Stimulated activated CD8-positive, alpha-beta memory T cell treated with anti-CD3 and anti-CD28 coated beads, Interleukin-12 subunit alpha, Interleukin-12 subunit beta, amount 100 ng/mL, for 4 hours (primary cell): ENCODE results near the gene EIF3J.
"Not testable (repeated sequence)": the region's sequence is repeated elsewhere in the genome, so short reads cannot be mapped to it uniquely, and the experiment has no call there.

Source experiments
- DNase-seq: peaks from one replicate; pipeline ENCODE4 v3.0.0-alpha.2; 2020; ENCODE audit warnings: low read depth

The EIF3J gene

GRCh38 chr15:44542596-44542995 lies 5.6 kb downstream of the EIF3J start:
- no peak for DNase-seq

- DNase-seq = not testable (repeated sequence)
Observed at GRCh38 chr15:44544745-44545144, 7.8 kb downstream of the EIF3J start.

- no peak for DNase-seq
Observed at GRCh38 chr15:44545913-44546802, 9.2 kb downstream of the EIF3J start.

- not testable (repeated sequence) for DNase-seq
Observed at GRCh38 chr15:44549152-44549551, 12.2 kb downstream of the EIF3J start.

- no peak for DNase-seq
Observed at GRCh38 chr15:44550256-44550655, 13.3 kb downstream of the EIF3J start.

GRCh38 chr15:44550734-44551133 lies 13.8 kb downstream of the EIF3J start:
- no peak for DNase-seq

- DNase-seq = no peak
Observed at GRCh38 chr15:44554934-44555723, 18.2 kb downstream of the EIF3J start.

- not testable (repeated sequence) for DNase-seq
Observed at GRCh38 chr15:44560926-44561325, 24.0 kb downstream of the EIF3J start.

- no peak for DNase-seq
Observed at GRCh38 chr15:44565387-44566154, 28.6 kb downstream of the EIF3J start.

- no peak for DNase-seq
Observed at GRCh38 chr15:44566155-44566540, 29.2 kb downstream of the EIF3J start.

GRCh38 chr15:44568338-44568737 lies 31.4 kb downstream of the EIF3J start:
- DNase-seq = no peak

- DNase-seq = no peak
Observed at GRCh38 chr15:44569316-44569715, 32.4 kb downstream of the EIF3J start.

- no peak for DNase-seq
Observed at GRCh38 chr15:44570361-44570760, 33.4 kb downstream of the EIF3J start.

GRCh38 chr15:44573386-44573785 lies 36.4 kb downstream of the EIF3J start:
- DNase-seq = no peak

- DNase-seq = no peak
Observed at GRCh38 chr15:44574734-44575133, 37.8 kb downstream of the EIF3J start.

GRCh38 chr15:44580105-44580504 lies 43.2 kb downstream of the EIF3J start:
- DNase-seq = no peak

GRCh38 chr15:44584162-44584749 lies 47.3 kb downstream of the EIF3J start:
- DNase-seq = peak; percentile 35

- DNase-seq = no peak
Observed at GRCh38 chr15:44585633-44586032, 48.7 kb downstream of the EIF3J start.

GRCh38 chr15:44588541-44588940 lies 51.6 kb downstream of the EIF3J start:
- DNase-seq = no peak

GRCh38 chr15:44591326-44591725 lies 54.4 kb downstream of the EIF3J start:
- DNase-seq = no peak

GRCh38 chr15:44593042-44593736 lies 56.2 kb downstream of the EIF3J start:
- no peak for DNase-seq
